ENCODE results near the gene GAGE2A.

DNA sequence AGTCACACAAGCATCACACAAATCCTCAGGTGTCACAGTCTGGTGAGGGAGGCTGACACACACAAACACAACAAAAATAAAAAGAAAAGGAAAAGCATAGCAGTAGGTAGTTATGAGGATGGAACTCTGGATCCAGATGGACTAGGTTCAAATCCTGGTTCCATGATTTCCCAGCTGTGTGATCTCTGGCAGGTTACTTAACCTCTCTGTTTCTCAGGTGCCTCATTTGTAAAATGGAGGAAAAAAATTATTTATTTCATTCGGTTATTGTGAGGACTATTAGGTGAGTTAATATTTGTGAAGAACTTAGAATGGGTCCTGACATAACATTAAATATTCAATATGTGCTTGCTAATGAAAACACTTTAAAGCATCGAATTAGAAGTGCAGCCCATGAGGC is 29.3 kb downstream of the GAGE2A start:
- TF ChIP-seq, protein P1, sequence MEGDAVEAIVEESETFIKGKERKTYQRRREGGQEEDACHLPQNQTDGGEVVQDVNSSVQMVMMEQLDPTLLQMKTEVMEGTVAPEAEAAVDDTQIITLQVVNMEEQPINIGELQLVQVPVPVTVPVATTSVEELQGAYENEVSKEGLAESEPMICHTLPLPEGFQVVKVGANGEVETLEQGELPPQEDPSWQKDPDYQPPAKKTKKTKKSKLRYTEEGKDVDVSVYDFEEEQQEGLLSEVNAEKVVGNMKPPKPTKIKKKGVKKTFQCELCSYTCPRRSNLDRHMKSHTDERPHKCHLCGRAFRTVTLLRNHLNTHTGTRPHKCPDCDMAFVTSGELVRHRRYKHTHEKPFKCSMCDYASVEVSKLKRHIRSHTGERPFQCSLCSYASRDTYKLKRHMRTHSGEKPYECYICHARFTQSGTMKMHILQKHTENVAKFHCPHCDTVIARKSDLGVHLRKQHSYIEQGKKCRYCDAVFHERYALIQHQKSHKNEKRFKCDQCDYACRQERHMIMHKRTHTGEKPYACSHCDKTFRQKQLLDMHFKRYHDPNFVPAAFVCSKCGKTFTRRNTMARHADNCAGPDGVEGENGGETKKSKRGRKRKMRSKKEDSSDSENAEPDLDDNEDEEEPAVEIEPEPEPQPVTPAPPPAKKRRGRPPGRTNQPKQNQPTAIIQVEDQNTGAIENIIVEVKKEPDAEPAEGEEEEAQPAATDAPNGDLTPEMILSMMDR (IDR thresholded peaks at IDR 0.05) = no peak
- TF ChIP-seq RELA (CRISPR knock-in tag; IDR thresholded peaks at IDR 0.05; ENCODE audit: borderline replicate concordance) = no peak
- TF ChIP-seq, protein P2, sequence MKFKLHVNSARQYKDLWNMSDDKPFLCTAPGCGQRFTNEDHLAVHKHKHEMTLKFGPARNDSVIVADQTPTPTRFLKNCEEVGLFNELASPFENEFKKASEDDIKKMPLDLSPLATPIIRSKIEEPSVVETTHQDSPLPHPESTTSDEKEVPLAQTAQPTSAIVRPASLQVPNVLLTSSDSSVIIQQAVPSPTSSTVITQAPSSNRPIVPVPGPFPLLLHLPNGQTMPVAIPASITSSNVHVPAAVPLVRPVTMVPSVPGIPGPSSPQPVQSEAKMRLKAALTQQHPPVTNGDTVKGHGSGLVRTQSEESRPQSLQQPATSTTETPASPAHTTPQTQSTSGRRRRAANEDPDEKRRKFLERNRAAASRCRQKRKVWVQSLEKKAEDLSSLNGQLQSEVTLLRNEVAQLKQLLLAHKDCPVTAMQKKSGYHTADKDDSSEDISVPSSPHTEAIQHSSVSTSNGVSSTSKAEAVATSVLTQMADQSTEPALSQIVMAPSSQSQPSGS (CRISPR knock-in tag; IDR thresholded peaks at IDR 0.05; ENCODE audit: borderline replicate concordance, low read depth) = no peak

All from WTC11 (cell line).